Fibroblast of mammary gland (primary cell): ENCODE results near the gene TNS1.
"Not testable (repeated sequence)": the region's sequence is repeated elsewhere in the genome, so short reads cannot be mapped to it uniquely, and the experiment has no call there.

Experiments used
- DNase-seq: peaks from one replicate; pipeline ENCODE4 v3.0.0-alpha.2; 2010; ENCODE audit warnings: low read depth
- H3K4me3 ChIP-seq: 2 replicates; pipeline ENCODE4 v1.5.1; 2011; ENCODE audit warnings: low read depth, mild to moderate bottlenecking, low read length, moderate library complexity; ENCODE audit not compliant: control insufficient read depth
- CTCF ChIP-seq: conservative IDR thresholded peaks from 2 replicates; pipeline ENCODE4 v1.5.1; 2011; ENCODE audit warnings: low read depth, low read length, inconsistent platforms; ENCODE audit not compliant: control insufficient read depth, insufficient read depth

TNS1 gene

DNA sequence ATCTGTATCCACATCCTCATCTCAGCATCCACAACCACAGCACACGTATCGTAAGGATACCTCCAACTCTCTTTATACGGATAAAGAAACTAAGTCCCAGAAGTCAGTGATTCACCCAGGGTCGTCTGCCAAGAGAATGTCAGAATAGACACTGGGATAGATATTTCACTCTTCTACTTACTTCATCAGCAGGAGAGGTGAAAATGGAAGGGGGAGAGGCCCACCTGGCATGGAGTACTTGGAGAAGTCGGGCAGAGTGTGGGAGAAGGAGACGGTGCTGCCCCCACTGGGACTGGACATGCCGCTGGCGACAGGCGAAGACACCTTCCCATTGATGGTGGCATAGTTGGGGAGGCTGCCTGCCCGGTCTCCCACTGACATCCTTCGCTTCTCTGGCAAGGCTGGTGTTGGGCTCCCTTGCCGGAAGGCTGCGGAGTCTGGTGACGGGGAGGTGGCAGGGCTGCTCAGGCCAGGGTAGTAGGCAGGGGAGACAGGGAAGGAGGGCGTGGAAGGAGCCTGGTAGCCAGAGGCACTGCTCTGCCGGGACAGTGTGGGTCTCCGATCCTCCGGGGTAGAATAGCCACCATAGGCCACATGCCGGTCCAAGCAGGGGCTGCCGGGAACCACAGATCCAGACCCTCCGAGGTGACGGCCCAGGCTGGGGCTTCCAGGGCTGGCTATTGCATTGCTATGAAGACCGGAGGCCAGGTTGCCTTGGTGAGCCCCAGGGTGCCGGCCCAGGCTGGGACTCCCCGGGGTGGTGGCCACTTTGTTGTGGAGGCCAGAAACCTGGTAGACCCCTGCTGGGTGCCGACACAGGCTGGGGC, 185.1 kb downstream of the TNS1 start:
- no peak overlapping the region for H3K4me3 ChIP-seq
- DNase-seq, result no peak
- TF ChIP-seq CTCF, result no peak

GRCh38 chr2:217816396-217816869, 186.4 kb downstream of the TNS1 start:
- TF ChIP-seq CTCF, result no peak
- no peak overlapping the region for H3K4me3 ChIP-seq
- DNase-seq, result peak; percentile 37

GRCh38 chr2:217813828-217814227, 189.0 kb downstream of the TNS1 start:
- no peak for TF ChIP-seq CTCF
- no peak for DNase-seq
- no peak overlapping the region for H3K4me3 ChIP-seq

GRCh38 chr2:217812170-217812569, 190.6 kb downstream of the TNS1 start:
- TF ChIP-seq CTCF, result no peak
- no peak overlapping the region for H3K4me3 ChIP-seq
- DNase-seq, result no peak

- no peak for TF ChIP-seq CTCF
- no peak overlapping the region for H3K4me3 ChIP-seq
- no peak for DNase-seq
Observed at GRCh38 chr2:217810260-217810659, 192.5 kb downstream of the TNS1 start.

DNA sequence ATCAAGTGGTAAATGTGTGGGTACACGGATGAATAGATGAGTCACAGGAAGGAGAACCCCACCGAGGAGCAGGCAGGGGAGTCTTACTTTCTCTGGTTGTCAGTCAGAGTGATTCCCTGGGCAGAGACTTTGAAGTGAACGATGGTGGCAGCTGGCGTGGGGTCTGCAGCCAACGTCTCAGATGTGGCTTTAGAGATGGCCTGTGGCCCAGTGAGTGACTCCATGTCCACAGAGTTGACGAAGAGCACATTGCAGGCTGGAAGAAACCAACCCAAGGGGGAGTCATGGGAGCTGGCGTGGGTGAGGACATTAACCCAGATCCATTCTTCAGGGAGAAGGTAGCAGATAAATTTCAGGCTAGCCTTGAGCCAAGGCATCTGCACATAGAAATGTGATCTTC, 193.1 kb downstream of the TNS1 start:
- no peak for DNase-seq
- H3K4me3 ChIP-seq, result no peak overlapping the region
- TF ChIP-seq CTCF, result no peak

DNA sequence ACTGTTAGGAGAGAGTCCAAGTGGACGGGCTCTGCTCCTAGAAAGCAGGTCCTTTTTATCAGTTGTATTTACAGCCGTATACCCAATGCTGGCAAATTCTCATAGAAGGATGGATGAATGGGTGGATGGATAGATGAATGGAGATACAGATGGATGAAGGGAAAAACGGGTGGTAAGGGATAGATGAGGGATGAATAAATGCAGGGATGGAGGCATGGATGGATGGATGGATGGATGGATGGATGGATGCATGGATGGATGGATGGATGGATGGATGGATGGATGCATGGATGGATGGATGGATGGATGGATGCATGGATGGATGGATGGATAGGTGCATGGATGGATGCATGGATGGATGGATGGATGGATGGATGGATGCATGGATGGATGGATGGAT, 193.8 kb downstream of the TNS1 start:
- not testable (repeated sequence) for H3K4me3 ChIP-seq, DNase-seq
